Naive thymus-derived CD8-positive, alpha-beta T cell (primary cell): ENCODE results near the gene OXSR1. TPM values are rescaled to one million over a fixed set of nuclear protein-coding genes. Genes with fewer than 3 reads are reported as not detected.

Experiments used
- ATAC-seq, 2 donors: fragments of 150-1000 bp; cut with Tn5 transposase in 1 of 2; sonication (Bioruptor Pico), chemical (Tn5 transposase) in 1 of 2; 1 replicate in 1 of 2; 2 replicates in 1 of 2; pipeline ENCODE4 v1.10.0; 2021; ENCODE audit warnings: mild to moderate bottlenecking in 2 of 2, moderate library complexity in 2 of 2
- POLR2A ChIA-PET: fragments of 350-600 bp; sonication (Branson Sonifier 250); formaldehyde crosslinking; loops from one replicate; lab custom pipeline; 2021; ENCODE audit warnings: antibody characterized with exemption; lab: Charles Lee
- DNase-seq, 10 donors: peaks; one replicate each; pipeline versions ENCODE4 v3.0.0 to v3.0.0-alpha.2; 2020 to 2022
- H3K27ac Mint-ChIP-seq, 10 donors: one replicate each; pipeline ENCODE4 v1.8.0; 2020 to 2022; ENCODE audit warnings: mild to moderate bottlenecking in 10 of 10, mixed read lengths in 10 of 10, moderate library complexity in 4 of 10, inconsistent platforms in 1 of 10
- H3K27me3 Mint-ChIP-seq, 5 donors: one replicate each; pipeline ENCODE4 v1.8.0; 2021 to 2022; ENCODE audit warnings: mixed read lengths in 5 of 5
- H3K36me3 Mint-ChIP-seq, 3 donors: one replicate each; pipeline ENCODE4 v1.8.0; 2020 to 2022; ENCODE audit warnings: mixed read lengths in 3 of 3, mild to moderate bottlenecking in 2 of 3, inconsistent platforms in 1 of 3
- H3K4me1 Mint-ChIP-seq, 4 donors: one replicate each; pipeline ENCODE4 v1.8.0; 2021 to 2022; ENCODE audit warnings: mixed read lengths in 4 of 4
- H3K4me3 Mint-ChIP-seq, 10 donors: one replicate each; pipeline ENCODE4 v1.8.0; 2020 to 2022; ENCODE audit warnings: mild to moderate bottlenecking in 10 of 10, mixed read lengths in 10 of 10, moderate library complexity in 6 of 10, inconsistent platforms in 1 of 10
- H3K9me3 Mint-ChIP-seq, 9 donors: one replicate each; pipeline ENCODE4 v1.8.0; 2020 to 2022; ENCODE audit warnings: mixed read lengths in 9 of 9, mild to moderate bottlenecking in 3 of 9, inconsistent platforms in 1 of 9, moderate library complexity in 1 of 9
- polyA plus RNA-seq, 3 donors: library from polyadenylated mRNA; unstranded; fragments of 300-500 nt; fragmentation: Illumina TruSeq; gene quantifications; one replicate each; pipeline ENCODE4 v1.2.3, GENCODE V29; 2021
- total RNA-seq, 8 experiments: library from RNA in 2 of 8; stranded (reverse) in 2 of 8; gene quantifications; one replicate each; pipeline ENCODE4 v1.2.3 and lab custom pipeline; 2021 to 2026

Gene OXSR1
- total RNA-seq (10 to 100 TPM; 40.3 to 40.8 TPM), polyA plus RNA-seq (10 to 100 TPM; 12.9 to 14.0 (median 13.1) TPM), total RNA-seq (lab: John Stamatoyannopoulos, UW) (70.4 to 129 (median 105) reads per million in 6 experiments)

DNA sequence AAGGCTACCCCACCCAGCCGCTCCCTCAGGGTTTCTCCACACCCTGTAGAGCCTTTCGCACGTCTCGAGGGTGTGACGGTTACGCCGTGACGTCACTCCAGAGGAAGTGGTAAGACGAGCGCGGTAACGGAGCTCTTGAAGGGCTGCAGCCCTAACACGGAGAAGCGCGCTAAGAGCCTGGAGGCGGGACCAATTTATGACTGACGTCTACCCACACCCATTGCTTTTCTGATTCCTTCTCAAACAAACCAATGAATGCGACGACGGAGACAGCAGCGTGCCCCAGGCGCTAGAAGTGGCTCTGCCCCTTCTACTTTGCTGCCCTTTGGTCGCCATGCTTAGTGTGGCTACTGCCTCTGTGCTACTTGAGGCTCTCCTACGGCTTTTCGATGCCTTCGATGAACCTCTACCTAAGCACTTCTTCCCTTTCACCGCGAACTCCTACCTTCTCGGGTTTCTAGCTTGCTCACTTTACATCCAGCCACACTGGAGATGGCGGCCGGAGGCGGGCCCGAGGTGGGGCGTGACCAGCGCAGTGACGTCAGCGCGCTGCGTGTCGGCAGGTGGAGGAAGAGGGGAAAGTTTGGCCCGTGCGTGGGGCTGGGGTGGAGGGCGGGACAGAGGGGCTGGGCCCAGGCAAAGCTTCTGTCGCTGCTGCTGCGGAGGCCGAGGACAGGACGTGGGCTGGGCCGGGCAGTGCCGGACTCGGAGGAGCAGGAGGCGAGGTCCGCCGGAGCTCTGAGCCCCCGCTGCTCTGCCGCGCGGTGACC, at the start of gene OXSR1:
Gene OXSR1 (plus strand): TSS at position 586 of the 770 bp plus-strand sequence. CDS start 340 bp downstream, outside the sequence.
- ATAC-seq (peak; percentile 89), DNase-seq (peak; percentile 91 to 99 (median 98))
- Mint-ChIP-seq H3K36me3 (peaks cover 0 to 4% (median 0%) of the 10 kb centered on the region in 3 donors), H3K4me1 (peaks cover 21 to 48% (median 47%) of the 10 kb centered on the region in 4 donors), H3K4me3 (peak within 1 kb of the TSS; percentile 88 to 97 (median 95)), H3K9me3 (no peaks in the 10 kb centered on the region), H3K27me3 (no peaks in the 10 kb centered on the region), H3K27ac (peak within 1 kb of the TSS; percentile 99 to 100 (median 100))
- POLR2A ChIA-PET = interaction anchor here (0.5 to 5.8 kb wide), 18 partner anchors 11 to 1171 kb away, joined by 3 to 192 read pairs (median 4); partner anchors contain the start of genes ACAA1, DLEC1, EXOG and MYD88

DNA sequence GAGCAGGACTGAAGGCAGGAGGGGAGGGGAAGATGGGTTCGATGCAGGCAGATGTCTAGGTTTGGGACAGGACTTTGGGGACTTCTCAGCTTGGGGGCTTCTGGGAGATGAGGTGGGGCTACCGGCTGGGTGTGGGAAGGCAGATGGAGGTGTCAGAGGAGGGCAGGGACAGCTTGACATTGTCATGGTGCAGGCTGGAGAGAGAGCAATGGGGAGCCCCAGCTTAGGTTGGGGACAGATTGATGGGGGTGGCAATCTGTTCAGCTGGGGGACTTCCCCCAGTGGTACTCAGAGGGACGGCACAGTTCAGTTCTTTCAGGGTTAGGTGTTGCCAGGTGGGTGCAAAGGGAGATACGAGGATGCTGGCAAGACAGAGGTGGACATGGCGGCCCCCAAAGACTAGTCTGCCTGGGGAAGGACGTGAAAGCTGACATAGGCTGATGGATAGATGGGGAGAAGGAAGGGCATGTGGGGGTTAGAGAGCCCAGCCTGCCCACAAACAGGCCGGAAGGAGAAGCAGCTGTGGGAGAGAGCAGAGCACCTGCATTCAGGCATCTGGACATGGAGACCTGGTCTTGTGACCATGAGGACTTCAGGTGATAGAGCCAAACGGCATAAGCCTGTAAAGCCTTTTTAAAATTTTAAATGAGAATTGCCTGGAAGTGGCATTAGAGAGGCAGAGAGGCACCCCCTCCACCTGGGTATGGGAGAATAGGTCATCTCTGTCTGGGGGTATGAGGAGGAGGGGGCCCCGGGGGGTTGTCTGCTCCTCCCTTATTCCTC, 49.5 kb upstream of the OXSR1 start:
- H3K27ac Mint-ChIP-seq = peak overlapping the region in 3 of 10 donors; percentile 52 to 85 (median 63)
- peak in 1 of 10 donors; percentile 22 for DNase-seq
- POLR2A ChIA-PET = no interaction called here

DNA sequence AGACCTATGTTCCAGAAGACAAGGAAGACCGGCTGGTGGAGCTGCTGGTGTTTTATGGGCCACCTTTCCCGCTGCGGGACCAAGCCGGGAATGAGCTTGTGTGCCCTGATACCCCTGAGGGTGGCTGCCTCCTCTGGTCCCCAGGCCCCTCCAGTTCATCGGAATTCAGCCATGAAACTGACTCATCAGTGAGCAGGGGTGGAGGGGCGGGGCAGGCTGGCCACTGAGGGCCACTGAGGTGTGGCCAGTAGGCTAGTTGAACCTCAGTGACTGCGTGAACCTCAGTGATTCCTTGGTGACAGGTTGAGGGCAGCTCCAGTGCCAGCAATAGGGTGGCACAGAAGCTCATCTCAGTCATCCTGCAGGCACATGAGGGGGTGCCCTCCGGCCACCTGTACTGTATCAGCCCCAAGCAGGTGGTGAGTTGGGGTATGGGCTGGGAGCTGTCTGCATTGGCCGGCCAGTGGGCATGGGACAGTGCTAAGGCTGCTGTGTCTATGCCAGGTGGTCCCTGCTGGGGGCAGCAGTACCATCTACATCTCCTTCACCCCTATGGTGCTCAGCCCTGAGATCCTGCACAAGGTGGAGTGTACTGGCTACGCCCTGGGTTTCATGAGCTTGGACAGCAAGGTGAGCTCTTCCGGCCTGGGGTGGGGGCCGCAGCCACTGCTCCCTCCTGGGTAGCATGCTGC, 48.7 kb upstream of the OXSR1 start:
- DNase-seq = peak in 1 of 10 donors; percentile 42
- Mint-ChIP-seq H3K27me3 (no peaks in the 10 kb centered on the region), H3K27ac (peak overlapping the region in 1 of 10 donors; percentile 52), H3K4me3 (no peak overlapping the region), H3K9me3 (no peaks in the 10 kb centered on the region), H3K4me1 (peaks cover 6 to 16% (median 13%) of the 10 kb centered on the region in 4 donors), H3K36me3 (peaks cover 0 to 9% (median 0%) of the 10 kb centered on the region in 3 donors)
- no peak for ATAC-seq
- POLR2A ChIA-PET = interaction anchor here (1.0 kb wide), 1 partner anchor 20 kb away, joined by 5 read pairs; the partner anchor contains the start of gene ACAA1

More for the DNA sequence above, 49.5 kb upstream of the OXSR1 start:
- Mint-ChIP-seq H3K9me3 (no peaks in the 10 kb centered on the region), H3K36me3 (peaks cover 0 to 6% (median 0%) of the 10 kb centered on the region in 3 donors), H3K27me3 (no peaks in the 10 kb centered on the region), H3K4me3 (no peak overlapping the region), H3K4me1 (peaks cover 6 to 17% (median 13%) of the 10 kb centered on the region in 4 donors)
- no peak for ATAC-seq

DNA sequence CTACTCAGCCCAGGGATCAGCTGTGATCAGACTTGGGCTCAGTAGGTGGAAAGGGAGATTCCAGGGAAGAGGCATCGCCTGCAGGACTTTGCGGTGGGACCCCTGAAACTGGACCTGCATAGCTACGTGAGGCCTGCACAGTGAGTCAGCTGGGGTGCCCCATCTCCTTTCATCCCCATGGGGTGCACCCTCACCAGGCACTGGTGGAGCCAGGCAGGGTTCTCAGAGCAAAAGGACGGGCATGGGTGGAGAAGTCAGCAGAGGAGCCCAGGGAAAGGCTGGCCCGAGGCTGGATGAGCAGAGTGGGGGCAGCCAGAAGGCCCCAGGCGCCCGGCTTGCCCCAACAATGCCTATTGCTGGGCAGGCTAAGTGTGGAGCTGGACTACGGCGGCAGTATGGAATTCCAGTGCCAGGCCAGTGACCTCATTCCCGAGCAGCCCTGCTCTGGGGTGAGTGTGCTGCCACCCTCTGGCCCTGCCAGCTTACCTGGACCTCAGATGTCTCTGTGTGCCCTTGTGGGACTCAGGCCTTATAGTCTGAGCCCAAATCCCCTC, 48.1 kb upstream of the OXSR1 start:
- H3K27me3 Mint-ChIP-seq = no peaks in the 10 kb centered on the region
- H3K27ac Mint-ChIP-seq = no peak overlapping the region
- POLR2A ChIA-PET = interaction anchor here (1.0 kb wide), 1 partner anchor 20 kb away, joined by 5 read pairs; the partner anchor contains the start of gene ACAA1
- H3K4me1 Mint-ChIP-seq = peaks cover 6 to 16% (median 13%) of the 10 kb centered on the region in 4 donors
- H3K4me3 Mint-ChIP-seq = no peak overlapping the region
- H3K9me3 Mint-ChIP-seq = no peaks in the 10 kb centered on the region
- no peak for ATAC-seq
- peaks cover 0 to 12% (median 0%) of the 10 kb centered on the region in 3 donors for H3K36me3 Mint-ChIP-seq
- peak in 1 of 10 donors; percentile 49 for DNase-seq

DNA sequence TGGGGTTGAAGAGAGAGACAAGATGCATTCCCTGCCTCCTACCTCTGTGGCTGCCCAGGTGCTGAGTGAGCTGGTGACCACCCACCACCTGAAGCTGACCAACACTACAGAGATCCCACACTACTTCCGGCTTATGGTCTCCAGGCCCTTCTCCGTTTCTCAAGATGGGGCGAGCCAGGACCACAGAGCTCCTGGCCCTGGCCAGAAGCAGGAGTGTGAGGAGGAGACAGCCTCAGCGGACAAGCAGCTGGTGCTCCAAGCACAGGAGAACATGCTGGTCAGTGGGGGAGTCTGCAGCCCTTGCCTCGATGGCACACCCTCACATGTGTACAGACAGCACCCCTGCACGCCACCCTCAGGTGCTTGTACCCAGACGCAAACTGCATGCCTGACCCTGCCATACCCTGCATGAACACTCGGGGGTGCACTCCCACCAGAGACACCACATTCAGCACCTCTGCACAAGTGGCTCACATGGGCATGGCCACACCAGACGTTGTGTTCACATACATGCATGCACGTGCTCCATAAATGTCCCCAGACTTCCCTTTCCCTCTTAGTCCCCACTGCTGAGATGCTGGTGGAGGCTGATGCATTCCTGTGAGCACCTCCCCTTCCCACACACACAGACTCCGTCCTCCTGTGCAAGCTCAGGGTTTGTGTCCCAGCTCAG, 47.5 kb upstream of the OXSR1 start:
- Mint-ChIP-seq H3K9me3 (no peaks in the 10 kb centered on the region), H3K4me3 (no peak overlapping the region), H3K4me1 (peaks cover 6 to 16% (median 13%) of the 10 kb centered on the region in 4 donors), H3K27ac (peak overlapping the region in 9 of 10 donors; percentile 9 to 66 (median 48)), H3K27me3 (no peaks in the 10 kb centered on the region), H3K36me3 (peaks cover 0 to 19% (median 0%) of the 10 kb centered on the region in 3 donors)
- ATAC-seq (peak; percentile 92 to 94), DNase-seq (peak; percentile 52 to 83 (median 71))
- POLR2A ChIA-PET = interaction anchor here (0.6 to 1.4 kb wide), 2 partner anchors 19 to 113 kb away, joined by 3 to 4 read pairs; partner anchors contain the start of gene ACAA1

DNA sequence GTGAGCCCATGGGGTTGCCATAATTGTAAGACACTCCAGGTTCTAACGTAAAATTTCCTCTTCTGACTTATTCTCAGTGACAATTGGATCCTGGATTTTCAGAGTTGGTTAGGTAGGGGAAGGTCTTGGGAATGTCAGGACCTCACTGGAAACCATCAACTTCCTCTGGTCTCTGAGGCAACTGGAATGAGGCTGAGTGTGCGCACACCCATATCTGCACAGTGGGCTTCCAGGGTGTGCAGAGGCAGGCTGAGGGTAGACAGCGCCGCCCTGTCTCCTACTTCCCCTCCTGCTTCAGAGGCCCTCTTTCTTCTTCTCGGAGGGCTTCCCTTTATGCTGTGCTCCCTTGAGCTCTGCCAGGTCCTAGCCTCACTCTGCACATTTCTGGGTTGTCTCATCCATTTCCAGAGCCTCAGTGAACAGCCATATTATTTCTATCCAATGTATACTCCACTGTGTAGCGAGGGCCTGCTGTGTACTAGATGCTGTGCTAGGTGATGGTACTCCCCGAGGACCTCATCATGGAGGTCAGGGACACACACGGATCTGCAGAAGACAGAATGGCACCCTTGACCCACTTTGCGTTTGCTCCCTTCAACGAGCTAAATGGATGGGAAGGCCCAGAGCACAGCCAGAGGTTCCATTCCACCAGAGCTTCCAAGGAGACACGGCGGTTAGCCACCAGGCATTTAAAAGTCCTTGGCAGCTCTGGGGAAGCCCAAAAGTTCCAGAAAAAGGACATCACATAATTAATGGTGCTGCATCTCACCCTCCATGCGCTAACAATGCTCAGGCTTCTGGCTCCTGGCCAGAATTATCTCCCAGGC, 46.7 kb upstream of the OXSR1 start:
- peak in 1 of 10 donors; percentile 56 for DNase-seq
- H3K36me3 Mint-ChIP-seq = peaks cover 0 to 25% (median 0%) of the 10 kb centered on the region in 3 donors
- POLR2A ChIA-PET = interaction anchor here (0.6 to 1.4 kb wide), 2 partner anchors 19 to 112 kb away, joined by 3 to 4 read pairs; partner anchors contain the start of gene ACAA1
- no peaks in the 10 kb centered on the region for H3K27me3 Mint-ChIP-seq
- no peak for ATAC-seq
- no peak overlapping the region for H3K4me3 Mint-ChIP-seq
- H3K4me1 Mint-ChIP-seq = peaks cover 6 to 16% (median 13%) of the 10 kb centered on the region in 4 donors
- peak overlapping the region in 8 of 10 donors; percentile 25 to 91 (median 61) for H3K27ac Mint-ChIP-seq
- H3K9me3 Mint-ChIP-seq = no peaks in the 10 kb centered on the region

DNA sequence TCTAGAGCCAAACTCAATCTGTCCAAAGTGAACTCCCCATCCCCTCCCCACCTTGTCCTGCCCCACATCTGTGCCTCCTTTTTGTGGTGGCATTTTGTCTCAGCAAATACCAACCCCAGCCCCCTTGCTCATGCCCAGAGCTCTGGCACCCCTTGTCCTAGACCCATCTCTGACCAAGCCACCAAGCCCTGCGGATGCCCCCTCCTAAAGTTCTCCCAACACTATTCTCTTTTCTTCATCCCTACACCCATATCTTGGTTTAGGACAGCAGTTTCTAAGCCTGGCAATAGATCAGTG, 46.1 kb upstream of the OXSR1 start:
- Mint-ChIP-seq H3K27me3 (no peaks in the 10 kb centered on the region), H3K36me3 (peaks cover 0 to 31% (median 0%) of the 10 kb centered on the region in 3 donors), H3K9me3 (no peaks in the 10 kb centered on the region), H3K4me3 (no peak overlapping the region), H3K27ac (peak overlapping the region in 6 of 10 donors; percentile 46 to 91 (median 67)), H3K4me1 (peaks cover 6 to 16% (median 13%) of the 10 kb centered on the region in 4 donors)
- DNase-seq (no peak), ATAC-seq (no peak)
- POLR2A ChIA-PET = interaction anchor here (1.4 kb wide), 1 partner anchor 18 kb away, joined by 4 read pairs; the partner anchor contains the start of gene ACAA1

DNA sequence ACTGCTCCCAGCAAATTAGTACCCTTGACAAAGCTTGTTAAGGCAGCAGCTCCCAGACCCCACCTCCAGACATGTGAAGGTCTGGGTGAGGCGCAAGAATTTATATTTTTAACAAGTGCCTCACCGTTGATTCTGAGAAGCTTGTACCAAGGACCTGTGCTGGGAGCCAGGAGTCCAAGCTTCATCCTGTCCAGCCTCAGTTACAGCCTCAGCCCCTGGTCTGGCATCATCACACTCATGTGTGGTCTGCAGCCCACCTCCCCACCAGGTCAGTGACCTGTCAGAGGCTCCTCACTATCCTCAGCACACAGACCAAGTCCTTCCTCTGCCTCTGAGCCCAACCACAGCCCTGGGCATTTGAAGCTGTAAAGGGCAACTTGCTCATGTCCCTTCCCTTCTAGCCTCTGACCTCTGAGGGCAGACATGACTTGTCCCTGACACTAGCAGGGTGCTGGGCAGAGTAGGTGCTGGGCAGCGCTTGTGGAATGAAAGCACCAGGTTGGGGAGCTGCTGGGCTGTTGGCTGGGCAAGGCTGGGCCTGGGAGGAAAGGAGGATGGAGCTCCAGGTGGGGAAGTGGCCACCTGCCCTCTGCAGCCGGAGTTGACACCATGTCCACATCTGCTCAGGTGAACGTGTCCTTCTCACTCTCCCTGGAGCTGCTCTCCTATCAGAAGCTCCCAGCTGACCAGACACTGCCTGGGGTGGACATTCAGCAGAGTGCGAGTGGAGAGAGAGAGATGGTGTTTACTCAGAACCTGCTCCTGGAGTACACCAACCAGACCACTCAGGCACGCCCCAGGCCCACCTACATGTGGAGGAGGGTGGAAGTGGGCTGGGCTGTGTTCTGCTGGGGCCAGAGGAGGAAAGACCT, 45.3 kb upstream of the OXSR1 start:
- POLR2A ChIA-PET = interaction anchor here (0.6 kb wide), 1 partner anchor 78 kb away, joined by 3 read pairs; no protein-coding TSS in a partner anchor
- ATAC-seq = no peak
- no peak overlapping the region for H3K4me3 Mint-ChIP-seq
- peaks cover 0 to 40% (median 0%) of the 10 kb centered on the region in 3 donors for H3K36me3 Mint-ChIP-seq
- peak overlapping the region in 7 of 10 donors; percentile 58 to 91 (median 71) for H3K27ac Mint-ChIP-seq
- H3K4me1 Mint-ChIP-seq = peaks cover 10 to 19% (median 14%) of the 10 kb centered on the region in 4 donors
- H3K9me3 Mint-ChIP-seq = no peaks in the 10 kb centered on the region
- peak in 1 of 10 donors; percentile 60 for DNase-seq
- no peaks in the 10 kb centered on the region for H3K27me3 Mint-ChIP-seq

DNA sequence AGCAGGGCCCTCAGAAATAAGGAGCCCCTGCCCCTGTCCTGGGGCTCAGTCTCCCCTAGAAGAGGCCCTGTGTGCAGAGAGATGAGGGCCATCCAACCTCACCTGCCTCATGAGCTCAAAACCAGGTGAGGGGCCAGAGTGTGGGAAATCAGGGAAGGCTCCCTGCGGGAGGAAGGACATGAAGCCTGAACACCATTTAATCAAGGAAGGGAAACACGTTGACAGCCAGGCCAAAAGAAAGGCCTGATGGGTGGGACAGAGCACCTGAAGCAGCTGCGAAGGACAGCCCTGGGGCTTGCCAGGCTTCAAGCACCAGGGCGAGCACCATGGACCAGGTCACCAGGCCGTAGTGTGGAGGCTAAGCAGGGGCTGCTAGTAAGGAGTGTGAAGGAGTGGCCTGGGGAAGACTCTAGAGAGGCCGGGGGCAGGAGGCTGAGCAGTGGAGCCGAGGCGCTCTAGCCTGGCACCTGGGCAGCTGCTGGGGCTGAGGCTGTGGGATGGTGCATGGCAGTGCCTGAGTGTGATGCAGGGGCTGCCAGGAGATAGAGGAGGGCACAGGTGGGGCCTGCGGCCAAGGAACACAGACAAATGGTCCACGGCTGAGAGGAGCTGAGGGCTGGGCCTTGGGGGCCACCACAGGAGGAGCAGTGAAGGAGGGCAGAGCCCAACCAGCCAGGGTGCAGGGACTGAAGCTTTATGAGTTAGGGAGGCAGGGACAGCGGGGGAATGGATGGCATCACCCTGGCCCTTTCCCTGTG, 44.5 kb upstream of the OXSR1 start:
- no peak overlapping the region for H3K4me3 Mint-ChIP-seq
- POLR2A ChIA-PET = interaction anchor here (0.6 kb wide), 1 partner anchor 79 kb away, joined by 3 read pairs; no protein-coding TSS in a partner anchor
- H3K9me3 Mint-ChIP-seq = no peaks in the 10 kb centered on the region
- H3K27me3 Mint-ChIP-seq = no peaks in the 10 kb centered on the region
- H3K36me3 Mint-ChIP-seq = peaks cover 0 to 48% (median 5%) of the 10 kb centered on the region in 3 donors
- H3K4me1 Mint-ChIP-seq = peaks cover 5 to 20% (median 15%) of the 10 kb centered on the region in 4 donors
- DNase-seq (no peak), ATAC-seq (no peak)
- H3K27ac Mint-ChIP-seq = peak overlapping the region in 6 of 10 donors; percentile 53 to 91 (median 76)
